Lung (tissue), 12 donors: Measurements from ENCODE around the gene TXNDC5. TPM values are rescaled to one million over a fixed set of nuclear protein-coding genes. Genes with fewer than 3 reads are reported as not detected.

Experiments
- ATAC-seq: fragments of 200-7000 bp; cut with Tn5 transposase; one replicate; pipeline ENCODE4 v1.9.1; 2020; ENCODE audit warnings: moderate number of reproducible peaks; ENCODE audit not compliant: insufficient read depth, low FRiP score
- DNase-seq, 3 donors: peaks; one replicate each; pipeline ENCODE4 v3.0.0-alpha.2; 2013 to 2017
- H3K27ac ChIP-seq, 2 donors: one replicate each; pipeline ENCODE4 v1.5.1; 2013; ENCODE audit warnings: mild to moderate bottlenecking in 2 of 2, moderate library complexity in 2 of 2, control low read depth in 1 of 2, inconsistent platforms in 1 of 2, low read depth in 1 of 2, low read length in 1 of 2
- H3K27me3 ChIP-seq, 3 donors: one replicate each; pipeline ENCODE4 v1.5.1; 2013; ENCODE audit warnings: low read length in 2 of 3; ENCODE audit not compliant: control insufficient read depth in 3 of 3, insufficient read depth in 3 of 3
- H3K36me3 ChIP-seq, 4 donors: one replicate each; pipeline ENCODE4 v1.5.1; 2013; ENCODE audit warnings: low read length in 4 of 4, mild to moderate bottlenecking in 1 of 4, moderate library complexity in 1 of 4; ENCODE audit not compliant: control insufficient read depth in 4 of 4, insufficient read depth in 4 of 4
- H3K4me1 ChIP-seq, 5 donors: one replicate each; pipeline ENCODE4 v1.5.1; 2013; ENCODE audit warnings: low read length in 5 of 5, mild to moderate bottlenecking in 2 of 5, moderate library complexity in 1 of 5; ENCODE audit not compliant: control insufficient read depth in 5 of 5, insufficient read depth in 5 of 5
- H3K4me3 ChIP-seq: one replicate; pipeline ENCODE4 v1.5.1; 2013; ENCODE audit warnings: mild to moderate bottlenecking, control low read depth, moderate library complexity
- H3K9ac ChIP-seq, 2 donors: one replicate each; pipeline ENCODE4 v1.5.1; 2013; ENCODE audit warnings: low read length in 2 of 2, control low read depth in 1 of 2; ENCODE audit not compliant: insufficient read depth in 1 of 2
- H3K9me3 ChIP-seq, 4 donors: one replicate each; pipeline ENCODE4 v1.5.1; 2013; ENCODE audit warnings: low read length in 3 of 4, mild to moderate bottlenecking in 1 of 4, moderate library complexity in 1 of 4; ENCODE audit not compliant: control insufficient read depth in 4 of 4, insufficient read depth in 3 of 4
- WGBS, 2 donors: extraction: QIAGEN DNeasy Blood & Tissue Kit; methylation state at CpG; one replicate each; pipeline ENCODE4 v1.1.7; 2013; 5-methylcytosine and 5-hydroxymethylcytosine counted together
- polyA plus RNA-seq, 2 donors: library from polyadenylated mRNA; stranded (reverse); fragments of 200-250 nt; gene quantifications; one replicate each; pipeline ENCODE4 v1.2.1, GENCODE V29; 2013
- total RNA-seq, 2 donors: library from RNA; depleted of rRNA in 1 of 2; stranded (reverse); fragments of >200 nt in 1 of 2; gene quantifications; one replicate each; pipeline ENCODE4 v1.2.1, GENCODE V29; 2014 to 2021
- TF ChIP-seq, protein P1 (sequence below): IDR thresholded peaks from 2 replicates; pipeline ENCODE4 v1.5.1; 2012; ENCODE audit warnings: mild to moderate bottlenecking; ENCODE audit errors: control extremely low read depth, extremely low read depth
- donor health status: control.
- donor health status: control.
- donor health status: Bipolar disorder and iron deficiency.
- donor health status: healthy.
- donor health status: DM: yes; HTN: yes; CAD: no.

Gene TXNDC5
- total and polyA plus RNA-seq, 4 donors, result 79.2 to 177 (median 123) TPM

DNA sequence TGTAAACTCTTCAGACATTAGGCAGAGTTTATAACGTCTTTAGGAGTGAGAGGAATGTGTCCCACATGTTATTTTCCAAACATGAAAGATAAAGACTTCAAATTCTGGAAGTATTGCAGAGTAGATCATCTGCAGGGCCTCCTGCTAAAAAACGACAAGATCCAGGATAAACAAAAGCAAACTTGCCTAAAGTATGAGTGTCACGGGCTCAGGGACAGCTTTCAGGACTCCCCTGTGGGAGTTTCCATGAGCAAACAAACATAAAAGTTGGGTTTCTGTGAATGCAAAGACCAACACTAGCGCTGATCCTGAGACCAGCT is 76.9 kb downstream of the TXNDC5 start:
- 48 to 71% methylated on average over 4 of the region's 4 CpGs for WGBS, 2 donors
- Histone ChIP-seq H3K9me3 (no peaks in the 10 kb centered on the region), H3K4me1 (peaks cover 0 to 12% (median 1%) of the 10 kb centered on the region in 5 donors), H3K27me3 (no peaks in the 10 kb centered on the region), H3K4me3 (no peak overlapping the region), H3K36me3 (no peaks in the 10 kb centered on the region), H3K27ac (no peak overlapping the region), H3K9ac (no peak overlapping the region)
- TF ChIP-seq, protein P1, sequence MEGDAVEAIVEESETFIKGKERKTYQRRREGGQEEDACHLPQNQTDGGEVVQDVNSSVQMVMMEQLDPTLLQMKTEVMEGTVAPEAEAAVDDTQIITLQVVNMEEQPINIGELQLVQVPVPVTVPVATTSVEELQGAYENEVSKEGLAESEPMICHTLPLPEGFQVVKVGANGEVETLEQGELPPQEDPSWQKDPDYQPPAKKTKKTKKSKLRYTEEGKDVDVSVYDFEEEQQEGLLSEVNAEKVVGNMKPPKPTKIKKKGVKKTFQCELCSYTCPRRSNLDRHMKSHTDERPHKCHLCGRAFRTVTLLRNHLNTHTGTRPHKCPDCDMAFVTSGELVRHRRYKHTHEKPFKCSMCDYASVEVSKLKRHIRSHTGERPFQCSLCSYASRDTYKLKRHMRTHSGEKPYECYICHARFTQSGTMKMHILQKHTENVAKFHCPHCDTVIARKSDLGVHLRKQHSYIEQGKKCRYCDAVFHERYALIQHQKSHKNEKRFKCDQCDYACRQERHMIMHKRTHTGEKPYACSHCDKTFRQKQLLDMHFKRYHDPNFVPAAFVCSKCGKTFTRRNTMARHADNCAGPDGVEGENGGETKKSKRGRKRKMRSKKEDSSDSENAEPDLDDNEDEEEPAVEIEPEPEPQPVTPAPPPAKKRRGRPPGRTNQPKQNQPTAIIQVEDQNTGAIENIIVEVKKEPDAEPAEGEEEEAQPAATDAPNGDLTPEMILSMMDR, result no peak
- ATAC-seq (no peak), DNase-seq (peak; percentile 39 to 94 (median 91))

- TF ChIP-seq, protein P1, result no peak
- ATAC-seq, result no peak
- H3K27ac ChIP-seq, result no peak overlapping the region
- no peaks in the 10 kb centered on the region for H3K36me3 ChIP-seq
- H3K4me3 ChIP-seq, result no peak overlapping the region
- peaks cover 0 to 12% (median 1%) of the 10 kb centered on the region in 5 donors for H3K4me1 ChIP-seq
- 74 to 86% methylated on average over 9 of the region's 9 CpGs for WGBS, 2 donors
- H3K9me3 ChIP-seq, result no peaks in the 10 kb centered on the region
- H3K9ac ChIP-seq, result no peak overlapping the region
- H3K27me3 ChIP-seq, result no peaks in the 10 kb centered on the region
- DNase-seq, result peak in 1 of 3 donors; percentile 36
Measured at GRCh38 chr6:7832904-7833750, 77.5 kb downstream of the TXNDC5 start.

Other genes starting within 250 kb of the TXNDC5 start
- gene BMP6, start 184.7 kb downstream of the TXNDC5 start, total RNA-seq, result 10 to 100 TPM in 1 of 2 donors, 1 to 10 TPM in 1; 7.5 to 13.7 TPM
- gene BMP6, start 184.7 kb downstream of the TXNDC5 start, polyA plus RNA-seq, result 10 to 100 TPM in 1 of 2 donors, 1 to 10 TPM in 1; 2.3 to 17.3 TPM
- gene BLOC1S5, start 153.6 kb upstream of the TXNDC5 start, total RNA-seq, result 10 to 100 TPM in 1 of 2 donors, 1 to 10 TPM in 1; 8.6 to 20.5 TPM
- gene BLOC1S5, start 153.6 kb upstream of the TXNDC5 start, polyA plus RNA-seq, result 1 to 10 TPM; 3.5 to 4.6 TPM
- 10 to 100 TPM; 15.2 to 18.9 TPM for gene EEF1E1, start 191.8 kb upstream of the TXNDC5 start, total RNA-seq
- 10 to 100 TPM; 37.1 to 39.2 TPM for gene EEF1E1, start 191.8 kb upstream of the TXNDC5 start, polyA plus RNA-seq